ENCODE data around the gene INHA. TPM values are rescaled to one million over a fixed set of nuclear protein-coding genes. Genes with fewer than 3 reads are reported as not detected.
A peak's percentile ranks its signal among the peaks of the same experiment; 100 is the strongest.

Gene INHA
- total and polyA plus RNA-seq, 2 experiments from 2014 or later: 3.3 to 8.1 TPM

GRCh38 chr2:219619235-219619634 lies 47.1 kb downstream of the INHA start:
- Histone ChIP-seq H3K9me2 (replicated peaks; ENCODE audit: insufficient read depth) (no peaks in the 10 kb centered on the region), H3K4me1 (ENCODE audit: insufficient read depth) (no peaks in the 10 kb centered on the region), H3K36me3 (replicated peaks; ENCODE audit: insufficient read depth, low read depth) (no peaks in the 10 kb centered on the region), H4K20me1 (ENCODE audit: insufficient read depth, poor library complexity, severe bottlenecking) (no peaks in the 10 kb centered on the region), H2AFZ (no peak overlapping the region), H3K4me3 (no peak overlapping the region), H3K9me3 (ENCODE audit: low read depth) (no peaks in the 10 kb centered on the region), H3K27me3 (no peaks in the 10 kb centered on the region), H3K79me2 (no peaks in the 10 kb centered on the region), H3K27ac (no peak overlapping the region), H3K4me2 (no peak overlapping the region)
- TF ChIP-seq EZH2phosphoT487 (IDR thresholded peaks at IDR 0.05; ENCODE audit: low read depth, severe bottlenecking, unreplicated experiment) (no peak), CTCF (IDR thresholded peaks at IDR 0.05; ENCODE audit: poor library complexity) (peak; percentile 21), EZH2 (IDR thresholded peaks at IDR 0.05; ENCODE audit: borderline replicate concordance) (no peak)
- WGBS (ENCODE audit: low lambda C conversion rate, missing lambda C conversion rate): 39% methylated on average over 4 of the region's 4 CpGs
- DNase-seq (ENCODE audit: low spot score): no peak

- Histone ChIP-seq H3K9me2 (replicated peaks; ENCODE audit: insufficient read depth) (no peaks in the 10 kb centered on the region), H3K9me3 (ENCODE audit: low read depth) (no peaks in the 10 kb centered on the region), H3K4me3 (no peak overlapping the region), H3K4me1 (ENCODE audit: insufficient read depth) (no peaks in the 10 kb centered on the region), H3K79me2 (no peaks in the 10 kb centered on the region), H4K20me1 (ENCODE audit: insufficient read depth, poor library complexity, severe bottlenecking) (no peaks in the 10 kb centered on the region), H3K36me3 (replicated peaks; ENCODE audit: insufficient read depth, low read depth) (no peaks in the 10 kb centered on the region), H3K27me3 (no peaks in the 10 kb centered on the region), H2AFZ (no peak overlapping the region), H3K27ac (no peak overlapping the region), H3K4me2 (no peak overlapping the region)
- DNase-seq (ENCODE audit: low spot score): no peak
- TF ChIP-seq CTCF (IDR thresholded peaks at IDR 0.05; ENCODE audit: poor library complexity): no peak
- TF ChIP-seq EZH2 (IDR thresholded peaks at IDR 0.05; ENCODE audit: borderline replicate concordance): no peak
- no peak for TF ChIP-seq EZH2phosphoT487 (IDR thresholded peaks at IDR 0.05; ENCODE audit: low read depth, severe bottlenecking, unreplicated experiment)
- WGBS (ENCODE audit: low lambda C conversion rate, missing lambda C conversion rate): 85% methylated on average over 6 of the region's 6 CpGs
These were observed 48.4 kb downstream of the INHA start for GRCh38 chr2:219620546-219620945.

DNA sequence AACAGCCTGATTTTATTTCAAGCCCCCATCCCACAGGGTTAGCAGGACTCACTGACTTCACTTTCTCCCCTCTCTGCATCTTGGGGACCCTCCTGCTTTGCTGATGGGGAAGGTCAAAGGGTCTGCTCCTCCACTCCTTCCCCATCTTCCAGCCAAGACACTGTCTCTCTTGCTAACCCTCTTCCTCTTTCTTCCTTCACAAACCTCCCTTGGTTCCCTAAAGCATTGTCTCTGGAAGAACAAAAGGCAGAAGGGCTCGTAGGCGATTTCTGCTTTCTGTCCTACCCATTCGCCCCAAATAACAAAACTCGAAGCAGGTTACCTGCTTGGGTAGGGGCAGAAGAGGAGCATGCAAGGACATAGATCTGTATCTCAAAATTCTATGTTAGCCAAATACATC lies 49.8 kb downstream of the INHA start:
- no peak overlapping the region for H2AFZ ChIP-seq
- no peak for DNase-seq (ENCODE audit: low spot score)

More for the DNA sequence above, 49.8 kb downstream of the INHA start:
- no peak overlapping the region for H3K4me3 ChIP-seq
- no peaks in the 10 kb centered on the region for H3K36me3 ChIP-seq (replicated peaks; ENCODE audit: insufficient read depth, low read depth)
- no peaks in the 10 kb centered on the region for H3K79me2 ChIP-seq
- H3K4me2 ChIP-seq: no peak overlapping the region
- H4K20me1 ChIP-seq (ENCODE audit: insufficient read depth, poor library complexity, severe bottlenecking): no peaks in the 10 kb centered on the region
- no peak for TF ChIP-seq EZH2phosphoT487 (IDR thresholded peaks at IDR 0.05; ENCODE audit: low read depth, severe bottlenecking, unreplicated experiment)
- TF ChIP-seq CTCF (IDR thresholded peaks at IDR 0.05; ENCODE audit: poor library complexity): no peak
- no peak for TF ChIP-seq EZH2 (IDR thresholded peaks at IDR 0.05; ENCODE audit: borderline replicate concordance)
- H3K27me3 ChIP-seq: no peaks in the 10 kb centered on the region
- H3K9me3 ChIP-seq (ENCODE audit: low read depth): no peaks in the 10 kb centered on the region
- H3K27ac ChIP-seq: no peak overlapping the region
- 84% methylated on average over 4 of the region's 4 CpGs for WGBS (ENCODE audit: low lambda C conversion rate, missing lambda C conversion rate)
- no peaks in the 10 kb centered on the region for H3K9me2 ChIP-seq (replicated peaks; ENCODE audit: insufficient read depth)
- H3K4me1 ChIP-seq (ENCODE audit: insufficient read depth): no peaks in the 10 kb centered on the region
